ENCODE measurements around the gene RPS13. TPM values are rescaled to one million over a fixed set of nuclear protein-coding genes. Genes with fewer than 3 reads are reported as not detected.

RPS13 gene
- total and polyA plus RNA-seq, 9 of the 15 experiments (the other 6 are each of a cell fraction or from before 2014, with no cell fraction given) = 1,267 to 3,714 (median 1,762) TPM

GRCh38 chr11:17063171-17064002 lies 14.1 kb downstream of the RPS13 start (continued):
- TF ChIP-seq BRF2 (IDR thresholded peaks at IDR 0.05; ENCODE audit: borderline replicate concordance, insufficient read depth, insufficient read length) = no peak
- TF ChIP-seq, protein P1, sequence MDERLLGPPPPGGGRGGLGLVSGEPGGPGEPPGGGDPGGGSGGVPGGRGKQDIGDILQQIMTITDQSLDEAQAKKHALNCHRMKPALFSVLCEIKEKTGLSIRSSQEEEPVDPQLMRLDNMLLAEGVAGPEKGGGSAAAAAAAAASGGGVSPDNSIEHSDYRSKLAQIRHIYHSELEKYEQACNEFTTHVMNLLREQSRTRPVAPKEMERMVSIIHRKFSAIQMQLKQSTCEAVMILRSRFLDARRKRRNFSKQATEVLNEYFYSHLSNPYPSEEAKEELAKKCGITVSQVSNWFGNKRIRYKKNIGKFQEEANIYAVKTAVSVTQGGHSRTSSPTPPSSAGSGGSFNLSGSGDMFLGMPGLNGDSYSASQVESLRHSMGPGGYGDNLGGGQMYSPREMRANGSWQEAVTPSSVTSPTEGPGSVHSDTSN (CRISPR knock-in tag; IDR thresholded peaks at IDR 0.05; ENCODE audit: low read depth) = no peak
- TF ChIP-seq, protein P1 (tag; conservative IDR thresholded peaks at IDR 0.05; ENCODE audit: low read depth) = no peak
- TF ChIP-seq HCFC1 (IDR thresholded peaks at IDR 0.05; ENCODE audit: low read depth, low read length) = no peak
- TF ChIP-seq MXI1 (IDR thresholded peaks at IDR 0.05; ENCODE audit: low read depth, low read length) = no peak
- no peak for TF ChIP-seq RCOR1 (IDR thresholded peaks at IDR 0.05; ENCODE audit: borderline replicate concordance in 1 of 2, low read depth in 2 of 2, low read length in 2 of 2)
- TF ChIP-seq SMC3 (conservative IDR thresholded peaks at IDR 0.05; ENCODE audit: insufficient read depth, low read depth, low read length) = peak; percentile 77
- TF ChIP-seq, protein P2, sequence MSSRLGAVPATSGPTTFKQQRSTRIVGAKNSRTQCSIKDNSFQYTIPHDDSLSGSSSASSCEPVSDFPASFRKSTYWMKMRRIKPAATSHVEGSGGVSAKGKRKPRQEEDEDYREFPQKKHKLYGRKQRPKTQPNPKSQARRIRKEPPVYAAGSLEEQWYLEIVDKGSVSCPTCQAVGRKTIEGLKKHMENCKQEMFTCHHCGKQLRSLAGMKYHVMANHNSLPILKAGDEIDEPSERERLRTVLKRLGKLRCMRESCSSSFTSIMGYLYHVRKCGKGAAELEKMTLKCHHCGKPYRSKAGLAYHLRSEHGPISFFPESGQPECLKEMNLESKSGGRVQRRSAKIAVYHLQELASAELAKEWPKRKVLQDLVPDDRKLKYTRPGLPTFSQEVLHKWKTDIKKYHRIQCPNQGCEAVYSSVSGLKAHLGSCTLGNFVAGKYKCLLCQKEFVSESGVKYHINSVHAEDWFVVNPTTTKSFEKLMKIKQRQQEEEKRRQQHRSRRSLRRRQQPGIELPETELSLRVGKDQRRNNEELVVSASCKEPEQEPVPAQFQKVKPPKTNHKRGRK (tag; IDR thresholded peaks at IDR 0.05) = no peak
- TF ChIP-seq RNF2 (IDR thresholded peaks at IDR 0.05) = no peak
- TF ChIP-seq CC2D1A (IDR thresholded peaks at IDR 0.05) = peak; percentile 60; the same call in 1 of the 2 replicates
- no peak for TF ChIP-seq HEY1 (CRISPR knock-in tag; IDR thresholded peaks at IDR 0.05; ENCODE audit: borderline replicate concordance)
- TF ChIP-seq ZFP30 (CRISPR knock-in tag; IDR thresholded peaks at IDR 0.05; ENCODE audit: borderline replicate concordance) = no peak
- peak; percentile 70 to 80 (median 73) for TF ChIP-seq CTCF (IDR thresholded peaks at IDR 0.05 in 2 of 3, conservative IDR thresholded peaks at IDR 0.05 in 1 of 3; ENCODE audit: insufficient read depth in 2 of 3, low read depth in 1 of 3, low read length in 3 of 3)
- TF ChIP-seq CHD1 (IDR thresholded peaks at IDR 0.05; ENCODE audit: low read length) = no peak
- TF ChIP-seq, protein P3, sequence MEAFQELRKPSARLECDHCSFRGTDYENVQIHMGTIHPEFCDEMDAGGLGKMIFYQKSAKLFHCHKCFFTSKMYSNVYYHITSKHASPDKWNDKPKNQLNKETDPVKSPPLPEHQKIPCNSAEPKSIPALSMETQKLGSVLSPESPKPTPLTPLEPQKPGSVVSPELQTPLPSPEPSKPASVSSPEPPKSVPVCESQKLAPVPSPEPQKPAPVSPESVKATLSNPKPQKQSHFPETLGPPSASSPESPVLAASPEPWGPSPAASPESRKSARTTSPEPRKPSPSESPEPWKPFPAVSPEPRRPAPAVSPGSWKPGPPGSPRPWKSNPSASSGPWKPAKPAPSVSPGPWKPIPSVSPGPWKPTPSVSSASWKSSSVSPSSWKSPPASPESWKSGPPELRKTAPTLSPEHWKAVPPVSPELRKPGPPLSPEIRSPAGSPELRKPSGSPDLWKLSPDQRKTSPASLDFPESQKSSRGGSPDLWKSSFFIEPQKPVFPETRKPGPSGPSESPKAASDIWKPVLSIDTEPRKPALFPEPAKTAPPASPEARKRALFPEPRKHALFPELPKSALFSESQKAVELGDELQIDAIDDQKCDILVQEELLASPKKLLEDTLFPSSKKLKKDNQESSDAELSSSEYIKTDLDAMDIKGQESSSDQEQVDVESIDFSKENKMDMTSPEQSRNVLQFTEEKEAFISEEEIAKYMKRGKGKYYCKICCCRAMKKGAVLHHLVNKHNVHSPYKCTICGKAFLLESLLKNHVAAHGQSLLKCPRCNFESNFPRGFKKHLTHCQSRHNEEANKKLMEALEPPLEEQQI (IDR thresholded peaks at IDR 0.05) = no peak
